Naive thymus-derived CD4-positive, alpha-beta T cell (primary cell): ENCODE data around the gene CLTCL1. TPM values are rescaled to one million over a fixed set of nuclear protein-coding genes. Genes with fewer than 3 reads are reported as not detected.

Experiments
- ATAC-seq: fragments of 150-1000 bp; cut with Tn5 transposase; 2 replicates; pipeline ENCODE4 v1.10.0; 2021; ENCODE audit warnings: mild to moderate bottlenecking, moderate library complexity
- CTCF ChIA-PET: fragments of 350-600 bp; sonication (Branson Sonifier 250); formaldehyde crosslinking; loops from one replicate; lab custom pipeline; 2021; ENCODE audit warnings: antibody characterized with exemption; lab: Charles Lee
- POLR2A ChIA-PET: fragments of 350-600 bp; sonication (Branson Sonifier 250); formaldehyde crosslinking; loops from one replicate; lab custom pipeline; 2021; ENCODE audit warnings: antibody characterized with exemption, inconsistent platforms; lab: Charles Lee
- DNase-seq, 9 donors: peaks; one replicate each; pipeline versions ENCODE4 v3.0.0 to v3.0.0-alpha.2; 2020 to 2022; ENCODE audit warnings: mixed read lengths in 1 of 9
- H3K27ac ChIP-seq: one replicate; pipeline ENCODE4 v1.7.0; 2013; ENCODE audit warnings: mild to moderate bottlenecking, low read depth, low read length, moderate library complexity
- H3K27me3 ChIP-seq, 2 donors: one replicate each; pipeline ENCODE4 v1.7.0; 2013; ENCODE audit warnings: low read length in 2 of 2, mild to moderate bottlenecking in 2 of 2, moderate library complexity in 2 of 2; ENCODE audit not compliant: control insufficient read depth in 2 of 2, insufficient read depth in 2 of 2
- H3K36me3 ChIP-seq, 3 experiments: 1 replicate in 2 of 3; 2 replicates in 1 of 3; pipeline ENCODE4 v1.7.0; 2013; ENCODE audit warnings: low read length in 3 of 3, mild to moderate bottlenecking in 3 of 3, moderate library complexity in 1 of 3; ENCODE audit not compliant: insufficient read depth in 3 of 3, control insufficient read depth in 2 of 3
- H3K4me1 ChIP-seq, 2 donors: one replicate each; pipeline ENCODE4 v1.7.0; 2013; ENCODE audit warnings: low read length in 2 of 2, mild to moderate bottlenecking in 2 of 2, moderate library complexity in 1 of 2; ENCODE audit not compliant: control insufficient read depth in 2 of 2, insufficient read depth in 2 of 2
- H3K4me3 ChIP-seq: 2 replicates; pipeline ENCODE4 v1.7.0; 2013; ENCODE audit warnings: mild to moderate bottlenecking, low read length
- H3K9me3 ChIP-seq, 3 experiments: 1 replicate in 2 of 3; 2 replicates in 1 of 3; pipeline ENCODE4 v1.7.0; 2013; ENCODE audit warnings: low read length in 3 of 3; ENCODE audit not compliant: control insufficient read depth in 2 of 3
- H3K27ac Mint-ChIP-seq, 9 donors: one replicate each; pipeline ENCODE4 v1.8.0; 2020 to 2022; ENCODE audit warnings: mixed read lengths in 9 of 9, mild to moderate bottlenecking in 8 of 9, moderate library complexity in 5 of 9, inconsistent platforms in 2 of 9
- H3K27me3 Mint-ChIP-seq, 5 donors: one replicate each; pipeline ENCODE4 v1.8.0; 2021 to 2022; ENCODE audit warnings: mixed read lengths in 5 of 5, mild to moderate bottlenecking in 1 of 5
- H3K36me3 Mint-ChIP-seq, 5 donors: one replicate each; pipeline ENCODE4 v1.8.0; 2020 to 2022; ENCODE audit warnings: mixed read lengths in 5 of 5, mild to moderate bottlenecking in 3 of 5, inconsistent platforms in 1 of 5
- H3K4me1 Mint-ChIP-seq, 7 donors: one replicate each; pipeline ENCODE4 v1.8.0; 2020 to 2022; ENCODE audit warnings: mixed read lengths in 7 of 7, mild to moderate bottlenecking in 3 of 7, inconsistent platforms in 1 of 7
- H3K4me3 Mint-ChIP-seq, 10 donors: one replicate each; pipeline ENCODE4 v1.8.0; 2020 to 2022; ENCODE audit warnings: mild to moderate bottlenecking in 10 of 10, mixed read lengths in 10 of 10, moderate library complexity in 6 of 10, inconsistent platforms in 2 of 10
- H3K9me3 Mint-ChIP-seq, 11 donors: one replicate each; pipeline ENCODE4 v1.8.0; 2020 to 2022; ENCODE audit warnings: mixed read lengths in 11 of 11, mild to moderate bottlenecking in 4 of 11, inconsistent platforms in 1 of 11, moderate library complexity in 1 of 11
- intact Hi-C, 2 donors: fragments of 100-400 bp; cut with micrococcal nuclease; formaldehyde crosslinking; loops; one replicate each; pipeline ENCODE4 v1.15.1; 2023
- polyA plus RNA-seq, 2 donors: library from polyadenylated mRNA; unstranded; fragments of 300-500 nt; fragmentation: Illumina TruSeq; gene quantifications; one replicate each; pipeline ENCODE4 v1.2.3, GENCODE V29; 2021
- total RNA-seq, 6 experiments: library from RNA in 5 of 6; stranded (reverse) in 5 of 6; gene quantifications; 1 replicate in 5 of 6; 2 replicates in 1 of 6; pipeline ENCODE4 v1.2.3 and lab custom pipeline; 2021 to 2026

The CLTCL1 gene
- total and polyA plus RNA-seq, 7 experiments from 2014 or later, result 0.22 to 3.1 (median 1.2) TPM

GRCh38 chr22:19213442-19214077 is 78.0 kb downstream of the CLTCL1 start:
- no peaks in the 10 kb centered on the region for H3K36me3 ChIP-seq
- no peak overlapping the region for H3K27ac Mint-ChIP-seq
- H3K4me1 Mint-ChIP-seq, result peaks cover 0 to 6% (median 4%) of the 10 kb centered on the region in 7 donors
- ChIA-PET POLR2A (no interaction called here), CTCF (no interaction called here)
- no peak overlapping the region for H3K4me3 Mint-ChIP-seq
- ATAC-seq (no peak), DNase-seq (no peak)
- intact Hi-C loops, result no loop called here
- H3K4me1 ChIP-seq, result no peaks in the 10 kb centered on the region
- no peak overlapping the region for H3K27ac ChIP-seq
- no peak overlapping the region for H3K4me3 ChIP-seq
- peaks cover 9 to 31% (median 15%) of the 10 kb centered on the region in 5 donors for H3K27me3 Mint-ChIP-seq
- H3K36me3 Mint-ChIP-seq, result peaks cover 0 to 10% (median 8%) of the 10 kb centered on the region in 5 donors
- H3K9me3 Mint-ChIP-seq, result no peaks in the 10 kb centered on the region
- no peaks in the 10 kb centered on the region for H3K9me3 ChIP-seq
- no peaks in the 10 kb centered on the region for H3K27me3 ChIP-seq

GRCh38 chr22:19213001-19213400 is 78.5 kb downstream of the CLTCL1 start:
- Histone ChIP-seq H3K4me3 (no peak overlapping the region), H3K27ac (no peak overlapping the region), H3K4me1 (no peaks in the 10 kb centered on the region), H3K36me3 (no peaks in the 10 kb centered on the region), H3K9me3 (no peaks in the 10 kb centered on the region), H3K27me3 (no peaks in the 10 kb centered on the region)
- Mint-ChIP-seq H3K27ac (no peak overlapping the region), H3K9me3 (no peaks in the 10 kb centered on the region), H3K27me3 (peaks cover 9 to 31% (median 18%) of the 10 kb centered on the region in 5 donors), H3K36me3 (peaks cover 0 to 10% (median 8%) of the 10 kb centered on the region in 5 donors), H3K4me3 (no peak overlapping the region), H3K4me1 (peaks cover 0 to 4% (median 3%) of the 10 kb centered on the region in 7 donors)
- DNase-seq (no peak), ATAC-seq (no peak)
- CTCF ChIA-PET, result no interaction called here
- POLR2A ChIA-PET, result no interaction called here
- intact Hi-C loops, result no loop called here

- DNase-seq (no peak), ATAC-seq (no peak)
- H3K9me3 Mint-ChIP-seq, result no peaks in the 10 kb centered on the region
- no peaks in the 10 kb centered on the region for H3K9me3 ChIP-seq
- H3K27ac ChIP-seq, result no peak overlapping the region
- peaks cover 9 to 31% (median 18%) of the 10 kb centered on the region in 5 donors for H3K27me3 Mint-ChIP-seq
- H3K4me3 Mint-ChIP-seq, result no peak overlapping the region
- no peaks in the 10 kb centered on the region for H3K4me1 ChIP-seq
- H3K4me3 ChIP-seq, result no peak overlapping the region
- intact Hi-C loops, result no loop called here
- H3K36me3 Mint-ChIP-seq, result peaks cover 0 to 10% (median 8%) of the 10 kb centered on the region in 5 donors
- no peaks in the 10 kb centered on the region for H3K36me3 ChIP-seq
- POLR2A ChIA-PET, result no interaction called here
- no peaks in the 10 kb centered on the region for H3K4me1 Mint-ChIP-seq
- H3K27me3 ChIP-seq, result no peaks in the 10 kb centered on the region
- CTCF ChIA-PET, result no interaction called here
- H3K27ac Mint-ChIP-seq, result peak overlapping the region in 1 of 9 donors; percentile 26
Observed at GRCh38 chr22:19212302-19212870, 79.1 kb downstream of the CLTCL1 start.

- POLR2A ChIA-PET, result no interaction called here
Observed at GRCh38 chr22:19210188-19210587, 81.3 kb downstream of the CLTCL1 start.

GRCh38 chr22:19208287-19208847 is 83.2 kb downstream of the CLTCL1 start:
- no peak for ATAC-seq

More at GRCh38 chr22:19210188-19210587, 81.3 kb downstream of the CLTCL1 start:
- no peak for DNase-seq
- Histone ChIP-seq H3K36me3 (no peaks in the 10 kb centered on the region), H3K27ac (no peak overlapping the region), H3K4me3 (no peak overlapping the region), H3K27me3 (no peaks in the 10 kb centered on the region), H3K9me3 (no peaks in the 10 kb centered on the region), H3K4me1 (no peaks in the 10 kb centered on the region)
- no peaks in the 10 kb centered on the region for H3K4me1 Mint-ChIP-seq
- H3K27me3 Mint-ChIP-seq, result peaks cover 9 to 27% (median 18%) of the 10 kb centered on the region in 5 donors
- ATAC-seq, result no peak
- intact Hi-C loops, result no loop called here
- H3K9me3 Mint-ChIP-seq, result no peaks in the 10 kb centered on the region
- H3K4me3 Mint-ChIP-seq, result no peak overlapping the region
- CTCF ChIA-PET, result no interaction called here
- peaks cover 0 to 10% (median 8%) of the 10 kb centered on the region in 5 donors for H3K36me3 Mint-ChIP-seq
- no peak overlapping the region for H3K27ac Mint-ChIP-seq

GRCh38 chr22:19207884-19208283 is 83.6 kb downstream of the CLTCL1 start:
- H3K27ac Mint-ChIP-seq, result no peak overlapping the region
- no peaks in the 10 kb centered on the region for H3K4me1 ChIP-seq
- POLR2A ChIA-PET, result no interaction called here

More at GRCh38 chr22:19208287-19208847, 83.2 kb downstream of the CLTCL1 start:
- Histone ChIP-seq H3K4me1 (no peaks in the 10 kb centered on the region), H3K4me3 (no peak overlapping the region), H3K27me3 (no peaks in the 10 kb centered on the region), H3K27ac (no peak overlapping the region), H3K9me3 (no peaks in the 10 kb centered on the region), H3K36me3 (no peaks in the 10 kb centered on the region)
- intact Hi-C loops, result no loop called here
- Mint-ChIP-seq H3K9me3 (no peaks in the 10 kb centered on the region), H3K4me3 (no peak overlapping the region), H3K4me1 (peaks cover 0 to 4% (median 0%) of the 10 kb centered on the region in 7 donors), H3K27me3 (peaks cover 9 to 28% (median 18%) of the 10 kb centered on the region in 5 donors), H3K36me3 (peaks cover 0 to 10% (median 8%) of the 10 kb centered on the region in 5 donors), H3K27ac (no peak overlapping the region)
- no peak for DNase-seq
- ChIA-PET CTCF (no interaction called here), POLR2A (no interaction called here)

More at GRCh38 chr22:19207884-19208283, 83.6 kb downstream of the CLTCL1 start:
- Histone ChIP-seq H3K4me3 (no peak overlapping the region), H3K36me3 (no peaks in the 10 kb centered on the region), H3K27me3 (no peaks in the 10 kb centered on the region), H3K9me3 (no peaks in the 10 kb centered on the region), H3K27ac (no peak overlapping the region)
- Mint-ChIP-seq H3K9me3 (no peaks in the 10 kb centered on the region), H3K4me1 (peaks cover 0 to 4% (median 0%) of the 10 kb centered on the region in 7 donors), H3K27me3 (peaks cover 9 to 26% (median 16%) of the 10 kb centered on the region in 5 donors), H3K4me3 (no peak overlapping the region), H3K36me3 (peaks cover 0 to 10% (median 8%) of the 10 kb centered on the region in 5 donors)
- CTCF ChIA-PET, result no interaction called here
- DNase-seq, result no peak
- no peak for ATAC-seq
- intact Hi-C loops, result no loop called here
